H1 (cell line): Measurements from ENCODE around the gene GLYR1. TPM values are rescaled to one million over a fixed set of nuclear protein-coding genes. Genes with fewer than 3 reads are reported as not detected.

Experiments
- BACH1 ChIP-seq: IDR thresholded peaks from 2 replicates; pipeline ENCODE4 v1.6.1; 2012; ENCODE audit warnings: low read length, improper control_type of control experiment
- CREB1 ChIP-seq: IDR thresholded peaks from 2 replicates; pipeline ENCODE4 v1.6.1; 2012; ENCODE audit warnings: inconsistent platforms
- EGR1 ChIP-seq: IDR thresholded peaks from 2 replicates; pipeline ENCODE4 v1.6.1; 2011; ENCODE audit warnings: low read depth, low read length, borderline replicate concordance
- EZH2 ChIP-seq: fragments of 200-600 bp; sonication (generic); IDR thresholded peaks from 2 replicates; pipeline ENCODE4 v1.7.1; 2012; ENCODE audit warnings: low read depth, mild to moderate bottlenecking, moderate library complexity, low read length, inconsistent platforms; ENCODE audit not compliant: severe bottlenecking
- JUND ChIP-seq: IDR thresholded peaks from 2 replicates; pipeline ENCODE4 v1.6.1; 2011; ENCODE audit warnings: mild to moderate bottlenecking, improper control_type of control experiment, low read length
- NRF1 ChIP-seq: IDR thresholded peaks from 2 replicates; pipeline ENCODE4 v1.6.1; 2011; ENCODE audit warnings: mild to moderate bottlenecking, low read depth, low read length, improper control_type of control experiment
- SIN3A ChIP-seq, 2 experiments: IDR thresholded peaks in 1 of 2; conservative IDR thresholded peaks in 1 of 2; 2 replicates each; pipeline ENCODE4 v1.6.1; 2011 to 2012; ENCODE audit warnings: low read length in 2 of 2, improper control_type of control experiment in 1 of 2, low read depth in 1 of 2, mild to moderate bottlenecking in 1 of 2
- polyA plus RNA-seq, 7 experiments: library from polyadenylated mRNA; depleted of rRNA in 3 of 7; stranded (reverse) in 5 of 7; unstranded in 2 of 7; fragments of >200 nt in 5 of 7; fragments of 200-250 nt in 2 of 7; gene quantifications; 1 replicate in 5 of 7; 2 replicates in 1 of 7; 4 replicates in 1 of 7; pipeline versions ENCODE4 v1.2.1 to v1.2.3, GENCODE V29; 2011 to 2013; ENCODE audit warnings: missing spikeins in 2 of 7, mixed read lengths in 2 of 7
- total RNA-seq: library from RNA; stranded (reverse); fragmentation: NEBNext Ultra II Directional; extraction: Animal tissue kit (Norgen Biotek cat#: 25700); gene quantifications from 2 replicates; pipeline ENCODE4 v1.2.1, GENCODE V29; 2021
- TF ChIP-seq, protein P1 (sequence below): fragments of 300-600 bp; sonication (generic); IDR thresholded peaks from 2 replicates; pipeline ENCODE4 v1.7.1; 2012; ENCODE audit warnings: low read length, moderate library complexity, mild to moderate bottlenecking, inconsistent platforms; ENCODE audit not compliant: insufficient replicate concordance
- TF ChIP-seq, protein P2 (sequence below): IDR thresholded peaks from 2 replicates; pipeline ENCODE4 v1.6.1; 2012; ENCODE audit warnings: low read length, inconsistent platforms
- TF ChIP-seq, protein P3 (sequence below): IDR thresholded peaks from 2 replicates; pipeline ENCODE4 v1.6.1; 2011; ENCODE audit warnings: low read depth, mild to moderate bottlenecking, low read length; ENCODE audit not compliant: insufficient read depth

GLYR1 gene
- total and polyA plus RNA-seq, 2 of the 8 experiments (the other 6 are each of a cell fraction or from before 2014, with no cell fraction given): 50.2 to 115 TPM

DNA sequence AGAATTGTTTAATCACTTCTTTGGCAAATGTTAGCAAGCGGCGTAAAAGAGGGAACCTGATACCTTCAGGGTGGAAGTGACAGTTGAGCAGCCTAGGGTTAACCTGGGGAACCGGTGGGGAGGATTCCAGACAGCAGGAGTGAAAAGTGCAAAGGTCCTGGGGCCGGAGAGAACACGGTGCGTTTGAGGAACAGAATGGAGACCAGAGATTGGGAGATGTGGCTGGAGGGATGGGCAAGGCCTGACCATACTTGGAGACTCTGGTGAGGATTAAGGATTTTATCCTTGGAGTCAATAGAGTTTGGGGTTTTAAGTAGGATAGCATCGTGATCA lies 77.8 kb downstream of the GLYR1 start (continued):
- TF ChIP-seq, protein P1, sequence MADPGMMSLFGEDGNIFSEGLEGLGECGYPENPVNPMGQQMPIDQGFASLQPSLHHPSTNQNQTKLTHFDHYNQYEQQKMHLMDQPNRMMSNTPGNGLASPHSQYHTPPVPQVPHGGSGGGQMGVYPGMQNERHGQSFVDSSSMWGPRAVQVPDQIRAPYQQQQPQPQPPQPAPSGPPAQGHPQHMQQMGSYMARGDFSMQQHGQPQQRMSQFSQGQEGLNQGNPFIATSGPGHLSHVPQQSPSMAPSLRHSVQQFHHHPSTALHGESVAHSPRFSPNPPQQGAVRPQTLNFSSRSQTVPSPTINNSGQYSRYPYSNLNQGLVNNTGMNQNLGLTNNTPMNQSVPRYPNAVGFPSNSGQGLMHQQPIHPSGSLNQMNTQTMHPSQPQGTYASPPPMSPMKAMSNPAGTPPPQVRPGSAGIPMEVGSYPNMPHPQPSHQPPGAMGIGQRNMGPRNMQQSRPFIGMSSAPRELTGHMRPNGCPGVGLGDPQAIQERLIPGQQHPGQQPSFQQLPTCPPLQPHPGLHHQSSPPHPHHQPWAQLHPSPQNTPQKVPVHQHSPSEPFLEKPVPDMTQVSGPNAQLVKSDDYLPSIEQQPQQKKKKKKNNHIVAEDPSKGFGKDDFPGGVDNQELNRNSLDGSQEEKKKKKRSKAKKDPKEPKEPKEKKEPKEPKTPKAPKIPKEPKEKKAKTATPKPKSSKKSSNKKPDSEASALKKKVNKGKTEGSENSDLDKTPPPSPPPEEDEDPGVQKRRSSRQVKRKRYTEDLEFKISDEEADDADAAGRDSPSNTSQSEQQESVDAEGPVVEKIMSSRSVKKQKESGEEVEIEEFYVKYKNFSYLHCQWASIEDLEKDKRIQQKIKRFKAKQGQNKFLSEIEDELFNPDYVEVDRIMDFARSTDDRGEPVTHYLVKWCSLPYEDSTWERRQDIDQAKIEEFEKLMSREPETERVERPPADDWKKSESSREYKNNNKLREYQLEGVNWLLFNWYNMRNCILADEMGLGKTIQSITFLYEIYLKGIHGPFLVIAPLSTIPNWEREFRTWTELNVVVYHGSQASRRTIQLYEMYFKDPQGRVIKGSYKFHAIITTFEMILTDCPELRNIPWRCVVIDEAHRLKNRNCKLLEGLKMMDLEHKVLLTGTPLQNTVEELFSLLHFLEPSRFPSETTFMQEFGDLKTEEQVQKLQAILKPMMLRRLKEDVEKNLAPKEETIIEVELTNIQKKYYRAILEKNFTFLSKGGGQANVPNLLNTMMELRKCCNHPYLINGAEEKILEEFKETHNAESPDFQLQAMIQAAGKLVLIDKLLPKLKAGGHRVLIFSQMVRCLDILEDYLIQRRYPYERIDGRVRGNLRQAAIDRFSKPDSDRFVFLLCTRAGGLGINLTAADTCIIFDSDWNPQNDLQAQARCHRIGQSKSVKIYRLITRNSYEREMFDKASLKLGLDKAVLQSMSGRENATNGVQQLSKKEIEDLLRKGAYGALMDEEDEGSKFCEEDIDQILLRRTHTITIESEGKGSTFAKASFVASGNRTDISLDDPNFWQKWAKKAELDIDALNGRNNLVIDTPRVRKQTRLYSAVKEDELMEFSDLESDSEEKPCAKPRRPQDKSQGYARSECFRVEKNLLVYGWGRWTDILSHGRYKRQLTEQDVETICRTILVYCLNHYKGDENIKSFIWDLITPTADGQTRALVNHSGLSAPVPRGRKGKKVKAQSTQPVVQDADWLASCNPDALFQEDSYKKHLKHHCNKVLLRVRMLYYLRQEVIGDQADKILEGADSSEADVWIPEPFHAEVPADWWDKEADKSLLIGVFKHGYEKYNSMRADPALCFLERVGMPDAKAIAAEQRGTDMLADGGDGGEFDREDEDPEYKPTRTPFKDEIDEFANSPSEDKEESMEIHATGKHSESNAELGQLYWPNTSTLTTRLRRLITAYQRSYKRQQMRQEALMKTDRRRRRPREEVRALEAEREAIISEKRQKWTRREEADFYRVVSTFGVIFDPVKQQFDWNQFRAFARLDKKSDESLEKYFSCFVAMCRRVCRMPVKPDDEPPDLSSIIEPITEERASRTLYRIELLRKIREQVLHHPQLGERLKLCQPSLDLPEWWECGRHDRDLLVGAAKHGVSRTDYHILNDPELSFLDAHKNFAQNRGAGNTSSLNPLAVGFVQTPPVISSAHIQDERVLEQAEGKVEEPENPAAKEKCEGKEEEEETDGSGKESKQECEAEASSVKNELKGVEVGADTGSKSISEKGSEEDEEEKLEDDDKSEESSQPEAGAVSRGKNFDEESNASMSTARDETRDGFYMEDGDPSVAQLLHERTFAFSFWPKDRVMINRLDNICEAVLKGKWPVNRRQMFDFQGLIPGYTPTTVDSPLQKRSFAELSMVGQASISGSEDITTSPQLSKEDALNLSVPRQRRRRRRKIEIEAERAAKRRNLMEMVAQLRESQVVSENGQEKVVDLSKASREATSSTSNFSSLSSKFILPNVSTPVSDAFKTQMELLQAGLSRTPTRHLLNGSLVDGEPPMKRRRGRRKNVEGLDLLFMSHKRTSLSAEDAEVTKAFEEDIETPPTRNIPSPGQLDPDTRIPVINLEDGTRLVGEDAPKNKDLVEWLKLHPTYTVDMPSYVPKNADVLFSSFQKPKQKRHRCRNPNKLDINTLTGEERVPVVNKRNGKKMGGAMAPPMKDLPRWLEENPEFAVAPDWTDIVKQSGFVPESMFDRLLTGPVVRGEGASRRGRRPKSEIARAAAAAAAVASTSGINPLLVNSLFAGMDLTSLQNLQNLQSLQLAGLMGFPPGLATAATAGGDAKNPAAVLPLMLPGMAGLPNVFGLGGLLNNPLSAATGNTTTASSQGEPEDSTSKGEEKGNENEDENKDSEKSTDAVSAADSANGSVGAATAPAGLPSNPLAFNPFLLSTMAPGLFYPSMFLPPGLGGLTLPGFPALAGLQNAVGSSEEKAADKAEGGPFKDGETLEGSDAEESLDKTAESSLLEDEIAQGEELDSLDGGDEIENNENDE: no peak
- TF ChIP-seq JUND (no peak), NRF1 (no peak), EGR1 (no peak), SIN3A (conservative IDR thresholded peaks at IDR 0.05 in 1 of 2, IDR thresholded peaks at IDR 0.05 in 1 of 2; ENCODE audit: low read depth in 1 of 2, low read length in 2 of 2) (no peak), EZH2 (no peak), CREB1 (no peak), BACH1 (no peak)
- TF ChIP-seq, protein P2, sequence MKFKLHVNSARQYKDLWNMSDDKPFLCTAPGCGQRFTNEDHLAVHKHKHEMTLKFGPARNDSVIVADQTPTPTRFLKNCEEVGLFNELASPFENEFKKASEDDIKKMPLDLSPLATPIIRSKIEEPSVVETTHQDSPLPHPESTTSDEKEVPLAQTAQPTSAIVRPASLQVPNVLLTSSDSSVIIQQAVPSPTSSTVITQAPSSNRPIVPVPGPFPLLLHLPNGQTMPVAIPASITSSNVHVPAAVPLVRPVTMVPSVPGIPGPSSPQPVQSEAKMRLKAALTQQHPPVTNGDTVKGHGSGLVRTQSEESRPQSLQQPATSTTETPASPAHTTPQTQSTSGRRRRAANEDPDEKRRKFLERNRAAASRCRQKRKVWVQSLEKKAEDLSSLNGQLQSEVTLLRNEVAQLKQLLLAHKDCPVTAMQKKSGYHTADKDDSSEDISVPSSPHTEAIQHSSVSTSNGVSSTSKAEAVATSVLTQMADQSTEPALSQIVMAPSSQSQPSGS: no peak
- TF ChIP-seq, protein P3, sequence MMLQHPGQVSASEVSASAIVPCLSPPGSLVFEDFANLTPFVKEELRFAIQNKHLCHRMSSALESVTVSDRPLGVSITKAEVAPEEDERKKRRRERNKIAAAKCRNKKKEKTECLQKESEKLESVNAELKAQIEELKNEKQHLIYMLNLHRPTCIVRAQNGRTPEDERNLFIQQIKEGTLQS: no peak
